Measurements from ENCODE around the gene KLK6. TPM values are rescaled to one million over a fixed set of nuclear protein-coding genes. Genes with fewer than 3 reads are reported as not detected.

Gene KLK6
- polyA plus RNA-seq, 1 of the 3 experiments (the other 2 are of a cell fraction), result not detected

- DNase-seq, result no peak
- CTCF ChIA-PET, result no interaction called here
- POLR2A ChIA-PET, result no interaction called here
- TF ChIP-seq, protein P1, sequence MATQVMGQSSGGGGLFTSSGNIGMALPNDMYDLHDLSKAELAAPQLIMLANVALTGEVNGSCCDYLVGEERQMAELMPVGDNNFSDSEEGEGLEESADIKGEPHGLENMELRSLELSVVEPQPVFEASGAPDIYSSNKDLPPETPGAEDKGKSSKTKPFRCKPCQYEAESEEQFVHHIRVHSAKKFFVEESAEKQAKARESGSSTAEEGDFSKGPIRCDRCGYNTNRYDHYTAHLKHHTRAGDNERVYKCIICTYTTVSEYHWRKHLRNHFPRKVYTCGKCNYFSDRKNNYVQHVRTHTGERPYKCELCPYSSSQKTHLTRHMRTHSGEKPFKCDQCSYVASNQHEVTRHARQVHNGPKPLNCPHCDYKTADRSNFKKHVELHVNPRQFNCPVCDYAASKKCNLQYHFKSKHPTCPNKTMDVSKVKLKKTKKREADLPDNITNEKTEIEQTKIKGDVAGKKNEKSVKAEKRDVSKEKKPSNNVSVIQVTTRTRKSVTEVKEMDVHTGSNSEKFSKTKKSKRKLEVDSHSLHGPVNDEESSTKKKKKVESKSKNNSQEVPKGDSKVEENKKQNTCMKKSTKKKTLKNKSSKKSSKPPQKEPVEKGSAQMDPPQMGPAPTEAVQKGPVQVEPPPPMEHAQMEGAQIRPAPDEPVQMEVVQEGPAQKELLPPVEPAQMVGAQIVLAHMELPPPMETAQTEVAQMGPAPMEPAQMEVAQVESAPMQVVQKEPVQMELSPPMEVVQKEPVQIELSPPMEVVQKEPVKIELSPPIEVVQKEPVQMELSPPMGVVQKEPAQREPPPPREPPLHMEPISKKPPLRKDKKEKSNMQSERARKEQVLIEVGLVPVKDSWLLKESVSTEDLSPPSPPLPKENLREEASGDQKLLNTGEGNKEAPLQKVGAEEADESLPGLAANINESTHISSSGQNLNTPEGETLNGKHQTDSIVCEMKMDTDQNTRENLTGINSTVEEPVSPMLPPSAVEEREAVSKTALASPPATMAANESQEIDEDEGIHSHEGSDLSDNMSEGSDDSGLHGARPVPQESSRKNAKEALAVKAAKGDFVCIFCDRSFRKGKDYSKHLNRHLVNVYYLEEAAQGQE (IDR thresholded peaks at IDR 0.05; ENCODE audit: low read depth, low read length), result no peak
- no peak for TF ChIP-seq CHD2 (IDR thresholded peaks at IDR 0.05; ENCODE audit: low read length, partially characterized antibody)
- no peak for TF ChIP-seq GATA2 (CRISPR knock-in tag; IDR thresholded peaks at IDR 0.05)
- no peak for TF ChIP-seq EP300 (IDR thresholded peaks at IDR 0.05; ENCODE audit: borderline replicate concordance in 1 of 2, low read depth in 1 of 2, low read length in 1 of 2)
- TF ChIP-seq EZH2phosphoT487 (IDR thresholded peaks at IDR 0.05; ENCODE audit: borderline replicate concordance, low read depth), result no peak
- TF ChIP-seq, protein P2, sequence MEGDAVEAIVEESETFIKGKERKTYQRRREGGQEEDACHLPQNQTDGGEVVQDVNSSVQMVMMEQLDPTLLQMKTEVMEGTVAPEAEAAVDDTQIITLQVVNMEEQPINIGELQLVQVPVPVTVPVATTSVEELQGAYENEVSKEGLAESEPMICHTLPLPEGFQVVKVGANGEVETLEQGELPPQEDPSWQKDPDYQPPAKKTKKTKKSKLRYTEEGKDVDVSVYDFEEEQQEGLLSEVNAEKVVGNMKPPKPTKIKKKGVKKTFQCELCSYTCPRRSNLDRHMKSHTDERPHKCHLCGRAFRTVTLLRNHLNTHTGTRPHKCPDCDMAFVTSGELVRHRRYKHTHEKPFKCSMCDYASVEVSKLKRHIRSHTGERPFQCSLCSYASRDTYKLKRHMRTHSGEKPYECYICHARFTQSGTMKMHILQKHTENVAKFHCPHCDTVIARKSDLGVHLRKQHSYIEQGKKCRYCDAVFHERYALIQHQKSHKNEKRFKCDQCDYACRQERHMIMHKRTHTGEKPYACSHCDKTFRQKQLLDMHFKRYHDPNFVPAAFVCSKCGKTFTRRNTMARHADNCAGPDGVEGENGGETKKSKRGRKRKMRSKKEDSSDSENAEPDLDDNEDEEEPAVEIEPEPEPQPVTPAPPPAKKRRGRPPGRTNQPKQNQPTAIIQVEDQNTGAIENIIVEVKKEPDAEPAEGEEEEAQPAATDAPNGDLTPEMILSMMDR (IDR thresholded peaks at IDR 0.05), result no peak
- no peak for TF ChIP-seq NFIC (IDR thresholded peaks at IDR 0.05; ENCODE audit: borderline replicate concordance)
- TF ChIP-seq SMC3 (IDR thresholded peaks at IDR 0.05; ENCODE audit: low read depth, low read length), result no peak
- no peak for TF ChIP-seq MEF2A (IDR thresholded peaks at IDR 0.05; ENCODE audit: borderline replicate concordance, low read depth)
- TF ChIP-seq YY1 (IDR thresholded peaks at IDR 0.05; ENCODE audit: low read depth), result no peak
- TF ChIP-seq USF1 (IDR thresholded peaks at IDR 0.05; ENCODE audit: borderline replicate concordance, low read depth), result no peak
- no peak for TF ChIP-seq RAD21 (IDR thresholded peaks at IDR 0.05; ENCODE audit: low read length)
- no peak for TF ChIP-seq RFX5 (IDR thresholded peaks at IDR 0.05; ENCODE audit: low read length)
- no peak for TF ChIP-seq ZBTB33 (IDR thresholded peaks at IDR 0.05; ENCODE audit: borderline replicate concordance, low read depth)
- TF ChIP-seq IRF3 (IDR thresholded peaks at IDR 0.05; ENCODE audit: low read depth, low read length), result no peak
- Histone ChIP-seq H3K4me3 (ENCODE audit: low read depth in 2 of 2, low read length in 1 of 2) (no peak overlapping the region), H3K27ac (ENCODE audit: low read depth in 2 of 2, low read length in 1 of 2) (no peak overlapping the region), H3K9me2 (no peaks in the 10 kb centered on the region), H2AFZ (ENCODE audit: low read depth) (no peak overlapping the region), H3K36me3 (replicated peaks in 1 of 2; ENCODE audit: control insufficient read depth in 1 of 2, insufficient read depth in 2 of 2, low read length in 1 of 2) (no peaks in the 10 kb centered on the region), H3K4me2 (no peak overlapping the region), H3K4me1 (ENCODE audit: control insufficient read depth in 1 of 2, insufficient read depth in 2 of 2, low read depth in 1 of 2, low read length in 1 of 2) (no peaks in the 10 kb centered on the region), H3K27me3 (ENCODE audit: insufficient read depth) (peaks cover 27% of the 10 kb centered on the region; the same call in 1 of the 2 replicates), H3K9me3 (no peaks in the 10 kb centered on the region), H3K9ac (no peak overlapping the region), H4K20me1 (ENCODE audit: insufficient read depth) (no peaks in the 10 kb centered on the region), H3F3A (replicated peaks; ENCODE audit: insufficient read depth) (no peaks in the 10 kb centered on the region), H3K79me2 (ENCODE audit: insufficient read depth) (no peaks in the 10 kb centered on the region)
- 4% methylated on average over 9 of the region's 9 CpGs for WGBS (ENCODE audit: low lambda C conversion rate)
Measured at GRCh38 chr19:50959731-50960500, 9.5 kb downstream of the KLK6 start.

Data from SK-N-SH (cell line).